GM10266 (cell line): ENCODE data around the gene PPP1R3F.

Experiments used
- DNase-seq: peaks from one replicate; pipeline ENCODE4 v3.0.0; 2012; ENCODE audit errors: extremely low spot score
- CTCF ChIP-seq: IDR thresholded peaks from 2 replicates; pipeline ENCODE4 v1.5.1; 2012; ENCODE audit warnings: mild to moderate bottlenecking, low read depth; ENCODE audit not compliant: control insufficient read depth, insufficient read depth; ENCODE audit errors: missing control alignments

Gene PPP1R3F

GRCh38 chrX:49256268-49256995, 13.2 kb upstream of the PPP1R3F start:
- no peak for DNase-seq
- no peak for TF ChIP-seq CTCF

DNA sequence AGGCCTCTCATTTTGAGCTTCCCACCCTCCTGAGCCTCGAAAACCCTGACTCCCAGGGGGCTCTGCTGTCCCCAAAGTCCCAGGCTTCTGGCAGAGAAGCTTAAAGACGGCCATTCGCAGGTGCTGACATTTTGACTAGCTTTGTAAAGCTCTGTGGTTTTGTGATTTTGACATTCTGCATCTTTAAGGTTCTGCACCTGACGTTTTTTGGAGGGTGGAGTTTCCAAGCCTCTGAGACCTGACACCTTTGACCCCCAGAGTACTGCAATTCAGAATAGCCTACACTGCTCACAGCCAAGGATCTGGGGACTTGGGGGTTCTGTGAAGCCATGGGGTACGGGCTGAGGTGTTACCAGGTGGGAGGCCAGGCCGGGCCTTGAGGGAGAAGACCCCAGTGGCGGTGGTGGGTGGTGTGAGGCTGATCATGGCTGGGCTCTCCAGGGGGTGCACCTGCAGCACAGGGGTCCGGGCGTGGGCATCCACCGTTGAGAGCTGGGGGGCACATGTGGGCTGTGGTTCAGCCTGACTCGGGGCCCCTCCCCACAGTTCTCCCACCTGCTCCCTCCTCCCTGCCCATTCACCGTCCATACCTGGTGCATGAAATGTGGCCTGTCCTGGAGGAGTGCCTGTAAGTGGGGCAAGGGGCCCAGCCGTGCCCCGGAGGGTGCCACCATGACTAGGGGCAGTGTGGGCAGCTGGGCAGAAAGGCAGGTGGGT, 12.4 kb upstream of the PPP1R3F start:
- TF ChIP-seq CTCF, result no peak

GRCh38 chrX:49257846-49258748, 11.5 kb upstream of the PPP1R3F start:
- no peak for TF ChIP-seq CTCF
- no peak for DNase-seq

More for the DNA sequence above, 12.4 kb upstream of the PPP1R3F start:
- no peak for DNase-seq

DNA sequence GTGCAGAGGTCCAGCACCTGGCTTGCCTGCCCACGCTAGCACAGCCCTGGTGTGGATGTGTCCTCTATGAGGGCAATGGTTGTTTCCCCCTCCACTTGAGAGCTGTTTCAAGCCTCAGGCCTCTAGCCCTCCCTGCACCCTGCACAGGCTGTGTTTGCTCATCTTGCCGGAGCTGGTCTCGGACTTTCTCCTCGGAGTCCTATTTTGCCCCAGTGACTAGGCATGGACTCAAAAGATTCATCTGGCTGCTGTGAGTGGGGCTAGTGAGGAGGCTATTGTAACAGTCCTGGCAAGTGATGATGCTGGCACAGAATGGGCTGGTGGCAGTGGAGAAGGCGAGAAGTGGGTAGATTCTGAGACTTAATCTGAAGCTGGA, 10.9 kb upstream of the PPP1R3F start:
- TF ChIP-seq CTCF, result no peak
- DNase-seq, result no peak

- TF ChIP-seq CTCF, result no peak
- no peak for DNase-seq
Observed at GRCh38 chrX:49260221-49260985, 9.2 kb upstream of the PPP1R3F start.

GRCh38 chrX:49262603-49263002, 7.0 kb upstream of the PPP1R3F start:
- TF ChIP-seq CTCF, result no peak

More at GRCh38 chrX:49262603-49263002, 7.0 kb upstream of the PPP1R3F start:
- no peak for DNase-seq
